CD4-positive, alpha-beta T cell treated with Interleukin-15 for 4 hours (primary cell): ENCODE results near the gene ROM1.
"Not testable (repeated sequence)": the region's sequence is repeated elsewhere in the genome, so short reads cannot be mapped to it uniquely, and the experiment has no call there.

Source experiments
- DNase-seq: peaks from one replicate; pipeline ENCODE4 v3.0.0-alpha.2; 2020; ENCODE audit warnings: low spot score

Gene ROM1

GRCh38 chr11:62649486-62649885 lies 36.4 kb downstream of the ROM1 start:
- DNase-seq, result no peak

GRCh38 chr11:62650283-62650682 lies 37.2 kb downstream of the ROM1 start:
- DNase-seq, result not testable (repeated sequence)

DNA sequence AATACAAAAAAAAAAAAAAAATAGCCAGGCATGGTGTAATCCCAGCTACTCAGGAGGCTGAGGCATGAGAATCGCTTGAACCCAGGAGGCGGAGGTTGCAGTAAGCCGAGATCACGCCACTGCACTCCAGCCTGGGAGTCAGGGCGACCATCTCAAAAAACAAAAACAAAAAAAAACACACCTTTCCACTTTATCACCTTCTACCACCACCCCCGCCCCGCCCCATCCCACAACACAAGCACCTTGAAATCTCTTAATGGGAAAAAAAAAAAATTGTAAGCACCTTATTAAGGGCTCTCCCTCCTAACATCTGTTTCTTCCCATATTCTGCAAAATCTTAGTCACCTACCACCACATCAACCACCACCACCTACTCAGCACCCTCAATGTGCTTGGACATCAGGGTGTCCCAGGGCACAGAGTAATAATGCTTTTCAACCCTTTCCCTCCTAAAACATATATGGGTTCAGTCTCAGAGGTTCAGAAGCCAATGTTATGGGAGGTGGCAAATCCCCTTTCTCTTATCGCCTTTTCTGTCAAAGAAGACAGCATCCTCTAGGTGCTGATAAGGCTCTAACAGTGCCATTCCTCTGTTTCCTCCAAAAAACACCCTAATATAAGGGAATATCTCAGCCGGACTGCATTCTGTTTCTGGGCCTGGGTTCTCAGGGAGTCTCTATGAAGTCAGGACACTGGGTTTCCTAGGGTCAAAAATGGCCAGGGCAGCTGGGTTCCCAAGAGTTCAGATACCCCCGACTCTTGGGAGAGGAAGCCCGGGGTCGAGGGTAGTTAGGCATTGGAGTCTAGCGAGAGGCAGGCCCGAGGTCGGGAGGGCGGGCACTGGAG lies 39.3 kb downstream of the ROM1 start:
- peak; percentile 75 for DNase-seq

DNA sequence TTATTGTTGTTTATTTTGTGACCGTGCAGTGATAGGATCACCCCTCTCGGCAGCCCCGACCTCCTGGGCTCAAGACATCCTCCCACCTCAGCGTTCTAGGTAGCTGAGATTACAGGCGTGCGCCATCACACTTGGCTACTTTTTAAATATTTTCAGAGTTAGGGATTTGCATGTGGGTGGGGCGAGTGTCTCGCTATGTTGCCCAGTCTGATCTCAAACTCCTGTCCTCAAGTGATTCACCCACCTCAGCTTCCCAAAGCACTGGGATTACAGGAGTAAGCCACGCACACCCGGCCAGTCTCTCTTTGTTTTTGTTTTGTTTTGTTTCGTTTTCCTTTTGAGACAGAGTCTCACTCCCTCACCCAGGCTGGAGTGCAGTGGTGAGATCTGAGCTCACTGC lies 41.2 kb downstream of the ROM1 start:
- DNase-seq, result no peak

- no peak for DNase-seq
Measured at GRCh38 chr11:62656796-62657429, 43.9 kb downstream of the ROM1 start.

GRCh38 chr11:62664405-62665074 lies 51.5 kb downstream of the ROM1 start:
- DNase-seq, result peak; percentile 50
